ENCODE measurements around the gene SETD4. TPM values are rescaled to one million over a fixed set of nuclear protein-coding genes. Genes with fewer than 3 reads are reported as not detected.

The SETD4 gene
- total and polyA plus RNA-seq, 2 of the 4 experiments (the other 2 are of a cell fraction), result 9.5 to 11.4 TPM

DNA sequence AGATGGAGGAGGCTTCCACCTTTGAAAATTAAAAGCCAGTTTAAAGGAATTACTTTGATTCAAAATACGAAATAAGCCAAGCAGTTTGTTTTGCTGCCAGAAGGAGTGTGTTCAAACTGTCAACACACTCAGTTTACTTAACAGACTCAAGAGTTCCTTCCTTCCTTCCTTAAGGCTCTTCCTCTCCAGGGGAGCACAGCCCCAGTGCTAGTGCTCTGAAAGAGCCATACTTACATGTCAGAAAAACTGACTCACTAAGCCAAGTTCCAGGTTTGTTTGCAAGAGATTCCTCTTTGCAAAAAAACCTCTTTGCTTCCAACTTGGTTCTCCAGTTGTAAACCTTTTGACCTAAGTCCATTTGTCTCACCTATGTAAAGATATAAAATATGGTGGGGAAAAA lies 14.3 kb downstream of the SETD4 start:
- Histone ChIP-seq H3K4me3 (ENCODE audit: insufficient read depth, low read depth, low read length) (no peak overlapping the region), H3K36me3 (ENCODE audit: control insufficient read depth, insufficient read depth, low read length) (peaks cover 51% of the 10 kb centered on the region), H3K9me3 (ENCODE audit: control insufficient read depth, insufficient read depth, low read length) (no peaks in the 10 kb centered on the region), H3K18ac (ENCODE audit: low read depth, low read length) (no peak overlapping the region), H2AK9ac (replicated peaks; ENCODE audit: low read depth, low read length, poor library complexity) (no peak overlapping the region), H3K14ac (replicated peaks; ENCODE audit: low read depth, low read length) (no peak overlapping the region), H2AK5ac (ENCODE audit: low read depth, low read length) (no peak overlapping the region), H2BK20ac (ENCODE audit: low read depth, low read length) (no peak overlapping the region), H4K91ac (ENCODE audit: insufficient read depth, low read depth, low read length) (no peak overlapping the region), H3K4me2 (ENCODE audit: low read depth, low read length) (no peak overlapping the region), H3K23ac (ENCODE audit: low read depth, low read length) (no peak overlapping the region), H4K5ac (ENCODE audit: low read depth, low read length) (no peak overlapping the region), H4K8ac (ENCODE audit: low read depth in 2 of 2, low read length in 2 of 2) (no peak overlapping the region), H3K27me3 (ENCODE audit: control insufficient read depth, insufficient read depth, low read length) (no peaks in the 10 kb centered on the region), H4K20me1 (ENCODE audit: insufficient read depth, low read length) (no peaks in the 10 kb centered on the region), H3K4ac (ENCODE audit: low read depth, low read length) (no peak overlapping the region), H2BK120ac (ENCODE audit: low read depth, low read length) (no peak overlapping the region), H3K9me1 (ENCODE audit: insufficient read depth, low read length) (peaks cover 11% of the 10 kb centered on the region; the same call in 1 of the 2 replicates), H2AFZ (replicated peaks; ENCODE audit: low read length, poor library complexity) (no peak overlapping the region), H3K56ac (ENCODE audit: extremely low read depth, insufficient read depth, low read length) (no peak overlapping the region), H3K79me1 (ENCODE audit: low read depth in 1 of 2, low read length in 2 of 2) (peaks cover 6 to 18% of the 10 kb centered on the region in 2 experiments; a peak in 2 of 4 replicates), H3K4me1 (ENCODE audit: control insufficient read depth, insufficient read depth, low read length) (no peaks in the 10 kb centered on the region), H2BK15ac (ENCODE audit: low read depth, low read length) (no peak overlapping the region), H3K27ac (ENCODE audit: insufficient read depth, low read length) (no peak overlapping the region), H3K9ac (ENCODE audit: low read depth, low read length) (no peak overlapping the region), H2BK5ac (ENCODE audit: low read depth, low read length, poor library complexity, severe bottlenecking) (no peak overlapping the region)
- DNase-seq (peak; percentile 11), ATAC-seq (ENCODE audit: low read depth) (no peak)
- intact Hi-C loops (cut with micrococcal nuclease) (no loop called here), dilution Hi-C loops (cut with HindIII; ENCODE audit: low sequenced_read_pairs, unreplicated experiment) (no loop called here), in situ Hi-C loops (cut with MboI; ENCODE audit: low sequenced_read_pairs) (no loop called here)
- POLR2A ChIA-PET (ENCODE audit: unreplicated experiment), result no interaction called here
- CTCF ChIA-PET, result no interaction called here
- 100% methylated on average over 1 of the region's 1 CpG; no CpG with 5 or more reads in 1 of the 2 experiments for WGBS, 2 experiments (ENCODE audit: extremely low coverage in 2 of 2, insufficient read length in 1 of 2)
- BruUV-seq (replicated peaks), result no TSS peak
- TF ChIP-seq, protein P1, sequence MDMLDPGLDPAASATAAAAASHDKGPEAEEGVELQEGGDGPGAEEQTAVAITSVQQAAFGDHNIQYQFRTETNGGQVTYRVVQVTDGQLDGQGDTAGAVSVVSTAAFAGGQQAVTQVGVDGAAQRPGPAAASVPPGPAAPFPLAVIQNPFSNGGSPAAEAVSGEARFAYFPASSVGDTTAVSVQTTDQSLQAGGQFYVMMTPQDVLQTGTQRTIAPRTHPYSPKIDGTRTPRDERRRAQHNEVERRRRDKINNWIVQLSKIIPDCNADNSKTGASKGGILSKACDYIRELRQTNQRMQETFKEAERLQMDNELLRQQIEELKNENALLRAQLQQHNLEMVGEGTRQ (IDR thresholded peaks at IDR 0.05; ENCODE audit: low read depth, low read length), result no peak
- no peak for TF ChIP-seq RAD21 (IDR thresholded peaks at IDR 0.05; ENCODE audit: low read length)
- TF ChIP-seq BHLHE40 (IDR thresholded peaks at IDR 0.05; ENCODE audit: low read depth, low read length), result no peak
- no peak for TF ChIP-seq MAZ (IDR thresholded peaks at IDR 0.05; ENCODE audit: borderline replicate concordance, low read depth, low read length)
- TF ChIP-seq NFE2L2 (IDR thresholded peaks at IDR 0.05; ENCODE audit: low read depth, low read length), result no peak
- TF ChIP-seq POLR2A (IDR thresholded peaks at IDR 0.05; ENCODE audit: low read depth, low read length), result no peak
- TF ChIP-seq, protein P2, sequence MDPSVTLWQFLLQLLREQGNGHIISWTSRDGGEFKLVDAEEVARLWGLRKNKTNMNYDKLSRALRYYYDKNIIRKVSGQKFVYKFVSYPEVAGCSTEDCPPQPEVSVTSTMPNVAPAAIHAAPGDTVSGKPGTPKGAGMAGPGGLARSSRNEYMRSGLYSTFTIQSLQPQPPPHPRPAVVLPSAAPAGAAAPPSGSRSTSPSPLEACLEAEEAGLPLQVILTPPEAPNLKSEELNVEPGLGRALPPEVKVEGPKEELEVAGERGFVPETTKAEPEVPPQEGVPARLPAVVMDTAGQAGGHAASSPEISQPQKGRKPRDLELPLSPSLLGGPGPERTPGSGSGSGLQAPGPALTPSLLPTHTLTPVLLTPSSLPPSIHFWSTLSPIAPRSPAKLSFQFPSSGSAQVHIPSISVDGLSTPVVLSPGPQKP (IDR thresholded peaks at IDR 0.05; ENCODE audit: borderline replicate concordance, low read depth, low read length), result no peak
- no peak for TF ChIP-seq SMC3 (IDR thresholded peaks at IDR 0.05; ENCODE audit: low read depth, low read length)
- TF ChIP-seq, protein P3, sequence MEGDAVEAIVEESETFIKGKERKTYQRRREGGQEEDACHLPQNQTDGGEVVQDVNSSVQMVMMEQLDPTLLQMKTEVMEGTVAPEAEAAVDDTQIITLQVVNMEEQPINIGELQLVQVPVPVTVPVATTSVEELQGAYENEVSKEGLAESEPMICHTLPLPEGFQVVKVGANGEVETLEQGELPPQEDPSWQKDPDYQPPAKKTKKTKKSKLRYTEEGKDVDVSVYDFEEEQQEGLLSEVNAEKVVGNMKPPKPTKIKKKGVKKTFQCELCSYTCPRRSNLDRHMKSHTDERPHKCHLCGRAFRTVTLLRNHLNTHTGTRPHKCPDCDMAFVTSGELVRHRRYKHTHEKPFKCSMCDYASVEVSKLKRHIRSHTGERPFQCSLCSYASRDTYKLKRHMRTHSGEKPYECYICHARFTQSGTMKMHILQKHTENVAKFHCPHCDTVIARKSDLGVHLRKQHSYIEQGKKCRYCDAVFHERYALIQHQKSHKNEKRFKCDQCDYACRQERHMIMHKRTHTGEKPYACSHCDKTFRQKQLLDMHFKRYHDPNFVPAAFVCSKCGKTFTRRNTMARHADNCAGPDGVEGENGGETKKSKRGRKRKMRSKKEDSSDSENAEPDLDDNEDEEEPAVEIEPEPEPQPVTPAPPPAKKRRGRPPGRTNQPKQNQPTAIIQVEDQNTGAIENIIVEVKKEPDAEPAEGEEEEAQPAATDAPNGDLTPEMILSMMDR (conservative IDR thresholded peaks at IDR 0.05; ENCODE audit: low read depth, low read length), result no peak
- TF ChIP-seq RFX5 (IDR thresholded peaks at IDR 0.05; ENCODE audit: low read depth, low read length), result no peak
- TF ChIP-seq MXI1 (IDR thresholded peaks at IDR 0.05; ENCODE audit: borderline replicate concordance, low read depth, low read length), result no peak
- TF ChIP-seq CHD1 (IDR thresholded peaks at IDR 0.05; ENCODE audit: low read depth, low read length), result no peak
- TF ChIP-seq FOS (IDR thresholded peaks at IDR 0.05; ENCODE audit: low read depth, low read length), result no peak
- no peak for TF ChIP-seq MAFK (IDR thresholded peaks at IDR 0.05; ENCODE audit: low read depth, low read length)
- no peak for TF ChIP-seq CEBPB (IDR thresholded peaks at IDR 0.05; ENCODE audit: low read depth, low read length)
- TF ChIP-seq RCOR1 (IDR thresholded peaks at IDR 0.05; ENCODE audit: insufficient replicate concordance, low read length), result no peak

Data from IMR-90 (cell line).